ENCODE data around the gene TTC28.
"Not testable (repeated sequence)": the region's sequence is repeated elsewhere in the genome, so short reads cannot be mapped to it uniquely, and the experiment has no call there.

TTC28 gene

DNA sequence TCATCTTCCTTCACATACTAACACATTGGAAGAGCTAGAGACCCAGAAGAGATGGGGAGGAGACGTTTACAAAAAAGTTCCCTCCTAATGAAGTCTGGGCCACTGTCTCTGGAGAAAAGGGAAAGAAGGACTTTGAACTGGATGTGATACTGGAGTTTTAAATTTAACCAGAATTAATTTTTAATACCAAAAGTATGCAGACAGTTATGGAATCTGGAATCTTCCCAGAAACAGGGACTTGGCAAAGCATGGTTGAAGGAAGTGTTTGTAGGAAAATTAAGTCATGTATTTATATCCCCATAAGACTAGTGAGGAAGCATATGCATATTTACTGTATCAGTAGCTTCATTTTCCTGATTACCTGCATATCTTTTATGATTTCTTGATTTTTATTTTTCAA lies 215.5 kb downstream of the TTC28 start:
- H3K36me3 ChIP-seq: no peaks in the 10 kb centered on the region

DNA sequence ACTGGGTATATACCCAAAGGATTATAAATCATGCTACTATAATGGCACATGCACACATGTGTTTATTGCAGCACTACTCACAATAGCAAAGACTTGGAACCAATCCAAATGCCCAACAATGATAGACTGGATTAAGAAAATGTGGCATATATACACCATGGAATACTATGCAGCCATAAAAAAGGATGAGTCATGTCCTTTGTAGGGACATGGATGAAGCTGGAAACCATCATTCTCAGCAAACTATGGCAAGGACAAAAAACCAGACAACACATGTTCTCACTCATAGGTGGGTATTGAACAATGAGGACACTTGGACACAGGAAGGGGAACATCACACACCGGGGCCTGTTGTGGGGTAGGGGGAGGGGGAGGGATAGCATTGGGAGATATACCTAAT lies 216.2 kb downstream of the TTC28 start:
- not testable (repeated sequence) for H3K27ac ChIP-seq, H3K36me3 ChIP-seq

More for the DNA sequence above, 215.5 kb downstream of the TTC28 start:
- TF ChIP-seq, protein P1, sequence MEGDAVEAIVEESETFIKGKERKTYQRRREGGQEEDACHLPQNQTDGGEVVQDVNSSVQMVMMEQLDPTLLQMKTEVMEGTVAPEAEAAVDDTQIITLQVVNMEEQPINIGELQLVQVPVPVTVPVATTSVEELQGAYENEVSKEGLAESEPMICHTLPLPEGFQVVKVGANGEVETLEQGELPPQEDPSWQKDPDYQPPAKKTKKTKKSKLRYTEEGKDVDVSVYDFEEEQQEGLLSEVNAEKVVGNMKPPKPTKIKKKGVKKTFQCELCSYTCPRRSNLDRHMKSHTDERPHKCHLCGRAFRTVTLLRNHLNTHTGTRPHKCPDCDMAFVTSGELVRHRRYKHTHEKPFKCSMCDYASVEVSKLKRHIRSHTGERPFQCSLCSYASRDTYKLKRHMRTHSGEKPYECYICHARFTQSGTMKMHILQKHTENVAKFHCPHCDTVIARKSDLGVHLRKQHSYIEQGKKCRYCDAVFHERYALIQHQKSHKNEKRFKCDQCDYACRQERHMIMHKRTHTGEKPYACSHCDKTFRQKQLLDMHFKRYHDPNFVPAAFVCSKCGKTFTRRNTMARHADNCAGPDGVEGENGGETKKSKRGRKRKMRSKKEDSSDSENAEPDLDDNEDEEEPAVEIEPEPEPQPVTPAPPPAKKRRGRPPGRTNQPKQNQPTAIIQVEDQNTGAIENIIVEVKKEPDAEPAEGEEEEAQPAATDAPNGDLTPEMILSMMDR (IDR thresholded peaks at IDR 0.05): no peak
- Histone ChIP-seq H3K9me3 (no peaks in the 10 kb centered on the region), H3K4me3 (ENCODE audit: low read depth in 1 of 2, low read length in 1 of 2) (no peak overlapping the region), H3K27ac (no peak overlapping the region), H3K4me1 (ENCODE audit: control insufficient read depth in 1 of 2, insufficient read depth in 1 of 2, low read depth in 1 of 2, low read length in 1 of 2) (no peaks in the 10 kb centered on the region), H3K27me3 (no peaks in the 10 kb centered on the region)

DNA sequence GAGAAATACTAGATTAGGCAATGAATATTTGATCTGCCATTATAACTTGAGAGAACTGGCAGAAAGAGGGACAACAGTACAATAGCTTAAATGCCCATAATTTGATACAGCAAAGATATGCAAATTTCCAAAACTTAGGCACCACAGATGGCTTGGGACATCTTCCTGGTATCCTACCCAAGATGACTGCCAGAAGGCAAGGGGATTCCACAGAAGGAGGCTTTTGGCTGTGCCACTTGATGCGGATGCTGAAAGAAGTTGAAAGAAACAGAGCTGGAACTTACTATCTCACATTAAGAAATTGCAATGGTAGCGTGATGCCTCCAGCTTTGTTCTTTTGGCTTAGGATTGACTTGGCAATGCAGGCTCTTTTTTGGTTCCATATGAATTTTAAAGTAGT lies 216.7 kb downstream of the TTC28 start:
- H3K4me1 ChIP-seq (ENCODE audit: control insufficient read depth in 1 of 2, insufficient read depth in 1 of 2, low read depth in 1 of 2, low read length in 1 of 2): no peaks in the 10 kb centered on the region
- H3K36me3 ChIP-seq: no peaks in the 10 kb centered on the region
- TF ChIP-seq, protein P1 (IDR thresholded peaks at IDR 0.05): no peak
- H3K4me3 ChIP-seq (ENCODE audit: low read depth in 1 of 2, low read length in 1 of 2): no peak overlapping the region
- H3K27me3 ChIP-seq: no peaks in the 10 kb centered on the region
- H3K9me3 ChIP-seq: no peaks in the 10 kb centered on the region
- no peak overlapping the region for H3K27ac ChIP-seq

More for the DNA sequence above, 216.2 kb downstream of the TTC28 start:
- H3K4me3 ChIP-seq (ENCODE audit: low read depth in 1 of 2, low read length in 1 of 2); H3K9me3 ChIP-seq; H3K4me1 ChIP-seq (ENCODE audit: control insufficient read depth in 1 of 2, insufficient read depth in 1 of 2, low read depth in 1 of 2, low read length in 1 of 2); H3K27me3 ChIP-seq: not testable (repeated sequence)

DNA sequence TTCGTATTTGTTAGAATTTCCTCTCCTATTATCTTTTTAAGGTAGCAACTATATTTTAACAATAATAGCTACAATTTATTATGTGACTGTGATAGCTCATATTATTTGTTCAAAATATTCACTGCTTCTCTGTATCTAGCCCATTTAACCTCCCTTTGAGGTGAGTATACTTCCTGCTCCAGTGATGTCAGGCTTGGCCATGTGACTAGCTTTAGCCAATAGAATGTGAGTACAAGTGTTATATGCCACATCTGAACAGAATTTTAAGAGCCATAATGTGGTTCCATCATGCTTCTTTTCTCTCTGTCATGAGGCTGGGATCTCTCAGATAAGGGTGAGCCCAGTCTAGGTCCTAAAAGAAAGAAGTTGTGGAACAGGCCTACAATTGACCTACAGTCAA lies 217.6 kb downstream of the TTC28 start:
- Histone ChIP-seq H3K4me1 (ENCODE audit: control insufficient read depth in 1 of 2, insufficient read depth in 1 of 2, low read depth in 1 of 2, low read length in 1 of 2) (no peaks in the 10 kb centered on the region), H3K4me3 (ENCODE audit: low read depth in 1 of 2, low read length in 1 of 2) (no peak overlapping the region), H3K36me3 (no peaks in the 10 kb centered on the region), H3K27ac (no peak overlapping the region), H3K9me3 (no peaks in the 10 kb centered on the region), H3K27me3 (no peaks in the 10 kb centered on the region)
- TF ChIP-seq, protein P1 (IDR thresholded peaks at IDR 0.05): no peak

DNA sequence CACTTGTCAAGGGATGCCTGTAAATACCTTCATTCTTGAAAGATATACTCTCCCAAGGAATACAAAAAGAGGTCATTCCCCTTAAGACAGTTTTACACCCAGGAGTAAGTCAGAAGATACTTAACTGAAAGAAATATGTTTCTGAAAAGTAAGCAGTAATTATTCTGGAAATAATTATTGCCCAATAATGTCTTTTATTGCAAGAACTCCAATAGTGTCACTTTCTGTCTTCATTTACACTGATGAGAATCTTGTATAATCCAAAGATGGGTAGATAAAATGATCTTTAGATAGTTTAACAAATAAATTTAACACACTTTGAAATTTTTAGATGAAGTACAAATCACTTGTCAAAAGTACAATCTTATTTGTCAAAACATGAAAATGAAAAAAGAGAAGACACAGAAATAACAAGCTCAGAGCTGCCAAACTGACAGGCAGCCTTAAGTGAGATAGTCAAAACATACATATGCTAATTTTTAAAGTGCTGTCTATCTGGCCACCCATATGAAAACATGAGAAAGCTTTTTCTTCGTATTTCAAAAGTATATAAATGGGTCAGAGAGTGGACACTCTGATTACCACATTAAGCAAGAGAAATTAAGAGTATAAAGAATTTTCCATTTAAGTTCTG lies 225.1 kb downstream of the TTC28 start:
- Histone ChIP-seq H3K36me3 (no peaks in the 10 kb centered on the region), H3K4me1 (ENCODE audit: control insufficient read depth in 1 of 2, insufficient read depth in 1 of 2, low read depth in 1 of 2, low read length in 1 of 2) (no peaks in the 10 kb centered on the region), H3K27ac (no peak overlapping the region), H3K27me3 (no peaks in the 10 kb centered on the region), H3K9me3 (no peaks in the 10 kb centered on the region), H3K4me3 (ENCODE audit: low read depth in 1 of 2, low read length in 1 of 2) (no peak overlapping the region)
- TF ChIP-seq, protein P1 (IDR thresholded peaks at IDR 0.05): no peak

DNA sequence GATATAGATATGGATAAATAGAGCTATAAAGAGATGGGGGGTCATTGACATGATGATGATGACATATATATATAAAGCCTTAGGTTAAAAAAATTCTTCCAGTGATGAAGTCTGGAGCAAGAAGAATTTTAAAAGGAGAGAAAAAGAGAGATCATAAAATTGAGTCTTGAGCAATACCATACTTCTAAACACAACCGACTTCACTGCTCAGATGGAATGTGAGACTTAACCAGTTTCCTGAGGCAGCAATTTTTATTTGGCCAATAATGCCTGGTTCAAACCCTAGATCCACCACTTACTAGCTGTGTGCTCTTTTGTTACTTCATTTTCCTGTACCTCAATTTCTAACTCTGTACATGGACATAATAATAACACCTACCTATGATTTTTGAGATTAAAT lies 229.5 kb downstream of the TTC28 start:
- no peaks in the 10 kb centered on the region for H3K36me3 ChIP-seq
- no peaks in the 10 kb centered on the region for H3K4me1 ChIP-seq (ENCODE audit: control insufficient read depth in 1 of 2, insufficient read depth in 1 of 2, low read depth in 1 of 2, low read length in 1 of 2)
- TF ChIP-seq, protein P1 (IDR thresholded peaks at IDR 0.05): no peak
- H3K9me3 ChIP-seq: no peaks in the 10 kb centered on the region
- H3K27me3 ChIP-seq: no peaks in the 10 kb centered on the region
- H3K27ac ChIP-seq: no peak overlapping the region
- H3K4me3 ChIP-seq (ENCODE audit: low read depth in 1 of 2, low read length in 1 of 2): no peak overlapping the region

Measured in neutrophil (primary cell).